Activated CD4-positive, CD25-positive, alpha-beta regulatory T cell treated with anti-CD3 and anti-CD28 coated beads, Interleukin-2, amount 50 U/mL, for 16 hours (primary cell): ENCODE measurements around the gene POLE3.
"Not testable (repeated sequence)": the region's sequence is repeated elsewhere in the genome, so short reads cannot be mapped to it uniquely, and the experiment has no call there.

ENCODE experiments used
- DNase-seq: peaks from one replicate; pipeline ENCODE4 v3.0.0-alpha.2; 2020; ENCODE audit warnings: low read depth, low spot score

The POLE3 gene

DNA sequence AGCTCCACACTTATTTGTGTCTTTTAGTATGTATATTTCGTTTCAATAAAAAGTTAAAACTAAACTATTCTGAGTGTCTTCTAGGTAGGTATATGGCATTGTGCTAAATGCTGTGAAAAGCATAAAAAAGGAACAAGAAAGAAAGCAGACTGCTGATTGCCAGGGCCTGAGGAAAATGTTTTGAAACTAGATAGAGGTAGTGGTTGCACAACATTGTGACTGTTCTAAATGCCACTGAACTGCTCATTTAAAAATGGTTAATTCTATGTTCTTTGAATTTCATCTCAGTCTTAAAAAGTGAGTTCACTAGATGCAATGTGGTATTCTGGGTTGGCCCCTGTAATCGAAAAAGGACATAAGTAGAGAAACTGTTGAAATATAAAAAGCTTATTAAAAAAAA is 6.8 kb downstream of the POLE3 start:
- DNase-seq = no peak

DNA sequence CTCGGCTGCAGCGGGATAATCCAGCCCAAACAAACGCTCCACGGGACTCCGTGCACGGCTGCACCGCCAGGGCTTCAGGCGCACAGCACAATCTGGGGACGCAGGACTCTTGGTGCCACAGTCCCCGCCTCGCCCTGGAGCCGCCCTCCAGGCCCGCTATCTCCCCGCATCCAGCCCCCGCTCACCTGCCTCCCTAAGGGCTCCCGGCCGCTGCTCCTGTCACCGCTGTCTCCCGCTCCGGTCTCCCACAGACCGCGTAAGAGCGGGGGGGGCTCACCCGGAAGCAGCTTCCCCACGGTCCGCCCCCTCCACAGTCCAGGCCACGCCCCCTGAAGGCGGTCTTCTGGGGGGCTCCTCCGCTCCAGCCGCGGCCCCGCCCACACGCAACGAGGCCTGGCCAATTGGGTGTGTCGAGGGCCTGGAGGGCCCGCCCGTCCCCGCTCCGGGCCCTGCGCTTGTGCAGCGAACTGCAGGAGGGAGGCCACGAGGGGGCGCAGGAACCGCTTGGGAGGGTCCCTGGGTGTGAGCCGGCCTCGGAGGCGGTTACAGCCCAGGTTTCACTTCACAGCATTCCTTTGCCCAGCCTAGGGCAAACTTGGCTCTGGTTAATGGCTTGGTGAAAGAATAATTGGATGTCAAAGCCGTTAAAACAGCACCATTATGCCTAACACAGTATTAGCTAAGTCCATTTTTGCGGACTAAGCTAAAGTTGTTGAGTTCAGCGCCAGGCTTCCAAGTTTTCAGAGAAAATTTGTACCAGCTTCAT is 9.3 kb downstream of the POLE3 start, which contains the start of gene ALAD:
ALAD (minus strand) TSS at position 258 of the 766 bp plus-strand sequence. CDS start 7,725 bp downstream, outside the sequence.
- peak; percentile 99 for DNase-seq

DNA sequence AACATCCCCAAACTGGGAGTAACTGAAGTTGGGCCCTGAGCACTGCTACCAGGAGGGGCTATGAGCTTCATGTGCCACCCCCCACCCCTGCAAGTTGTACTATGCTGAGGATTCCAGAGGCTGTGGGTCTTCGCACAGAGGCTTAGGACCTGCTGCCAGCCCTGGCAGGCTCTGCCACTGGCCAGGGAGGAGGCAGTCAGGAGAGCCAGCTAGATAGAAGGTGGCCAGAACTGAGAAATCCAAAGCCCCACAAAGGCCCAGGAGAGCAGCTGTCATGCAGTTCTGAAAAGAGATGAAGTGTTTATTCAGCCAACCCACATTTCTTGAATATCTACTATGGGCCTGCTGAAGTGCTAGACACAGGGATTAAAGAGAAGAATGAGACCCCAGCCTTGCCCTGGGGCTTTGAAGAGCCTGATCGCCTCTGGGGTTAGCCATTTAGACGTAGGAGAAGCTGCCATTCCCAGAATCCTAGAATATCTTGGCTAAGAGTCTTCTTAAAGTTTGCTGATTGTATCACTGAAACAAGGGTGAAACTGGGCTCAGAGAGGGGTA is 10.8 kb downstream of the POLE3 start:
- no peak for DNase-seq

DNA sequence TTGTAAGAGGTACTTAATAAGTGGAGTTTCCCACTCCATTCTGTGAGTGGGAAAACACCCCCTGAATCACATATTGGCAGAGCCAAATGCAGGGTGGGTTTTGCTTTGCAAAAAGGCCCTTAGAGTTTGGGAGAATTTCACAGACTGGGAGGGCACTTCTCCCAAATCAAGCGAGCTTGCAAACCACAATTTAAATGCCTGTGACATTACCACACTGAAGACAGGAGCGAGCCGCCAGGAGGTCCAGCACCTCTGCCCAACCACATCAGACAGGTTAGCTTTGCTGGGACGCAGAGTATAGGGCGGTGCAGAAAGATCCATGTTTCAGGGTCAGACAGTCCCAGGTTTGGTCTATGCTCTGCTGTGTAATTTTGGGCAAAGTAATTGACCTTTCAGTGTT is 11.7 kb downstream of the POLE3 start:
- DNase-seq = no peak

DNA sequence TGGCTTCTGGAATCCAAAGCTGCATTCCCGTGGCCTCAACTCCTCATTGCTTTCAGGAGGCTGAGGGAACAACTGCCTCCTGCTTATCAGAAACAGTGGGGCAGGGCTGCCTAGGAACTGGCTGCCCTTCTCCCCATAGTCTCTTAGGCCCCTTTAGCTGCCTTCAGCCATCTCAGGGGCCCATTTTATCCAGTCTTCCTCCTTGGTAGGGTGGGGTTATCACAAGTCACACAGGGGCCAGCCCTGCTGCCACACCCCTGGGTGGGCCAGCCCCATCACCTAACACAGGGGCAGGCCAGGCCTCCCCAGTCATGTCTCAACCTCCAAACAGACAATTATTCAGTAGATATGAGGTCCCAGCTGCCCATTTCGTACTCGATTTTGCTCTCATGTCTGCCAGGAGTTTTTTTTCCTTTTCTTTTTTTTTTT is 13.3 kb downstream of the POLE3 start:
- no peak for DNase-seq

DNA sequence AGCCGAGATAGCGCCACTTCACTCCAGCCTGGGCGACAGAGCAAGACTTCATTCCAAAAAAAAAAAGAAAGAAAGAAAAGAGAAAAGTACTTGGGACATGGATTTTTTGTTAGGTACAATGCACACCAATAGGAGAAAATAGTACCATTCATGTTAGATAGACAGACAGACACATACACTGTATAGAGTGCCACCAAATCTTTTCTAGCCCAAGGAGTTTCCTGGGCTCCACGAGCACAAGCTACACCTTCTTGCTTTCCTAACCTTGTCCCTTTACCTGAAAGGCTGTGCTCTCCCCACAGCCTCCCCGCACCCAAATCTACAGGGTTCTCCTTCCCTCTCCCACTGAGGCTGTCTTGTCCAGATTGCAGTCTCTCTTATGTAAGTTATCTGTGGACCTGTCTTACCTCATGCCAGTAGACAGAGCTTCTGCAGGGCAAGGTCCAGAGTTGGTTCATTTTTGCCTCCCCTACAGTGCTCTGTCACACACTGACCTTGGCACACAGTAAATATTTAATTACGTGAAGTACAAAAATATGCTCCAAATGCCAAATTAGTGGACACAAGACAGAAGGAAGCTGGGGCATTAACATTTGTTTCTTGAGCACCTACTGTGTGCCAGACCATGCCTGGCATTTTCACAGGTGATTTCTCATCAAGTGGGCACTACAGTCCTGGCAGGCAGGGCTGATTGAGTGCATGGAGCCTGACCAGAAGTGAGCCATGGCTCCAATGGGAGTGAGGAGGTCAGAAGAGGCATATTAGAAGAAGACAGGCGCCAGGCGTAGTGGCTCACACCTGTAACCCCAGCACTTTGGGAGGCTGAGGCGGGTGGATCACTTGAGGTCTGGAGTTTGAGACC is 15.2 kb downstream of the POLE3 start:
- no peak for DNase-seq

DNA sequence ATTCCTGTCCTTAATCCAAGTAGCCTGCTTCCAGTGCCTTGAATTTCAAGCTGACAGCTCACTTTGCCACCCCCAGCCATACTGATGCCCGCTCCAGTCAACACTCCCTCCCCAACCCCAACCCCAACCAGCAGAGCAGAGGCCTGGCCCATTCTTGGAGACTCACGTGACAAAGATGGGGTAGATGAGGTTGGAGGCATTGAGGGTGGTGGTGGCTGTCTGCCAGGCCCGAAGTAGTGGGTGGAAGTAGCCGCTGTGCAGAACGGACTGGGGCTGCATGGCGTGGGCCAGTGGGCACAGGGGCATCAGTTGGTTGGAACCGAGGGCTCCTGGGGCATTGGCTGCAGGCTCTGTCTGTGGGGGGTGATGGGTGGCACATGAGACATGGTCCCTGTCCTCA is 17.2 kb downstream of the POLE3 start:
- DNase-seq = no peak

DNA sequence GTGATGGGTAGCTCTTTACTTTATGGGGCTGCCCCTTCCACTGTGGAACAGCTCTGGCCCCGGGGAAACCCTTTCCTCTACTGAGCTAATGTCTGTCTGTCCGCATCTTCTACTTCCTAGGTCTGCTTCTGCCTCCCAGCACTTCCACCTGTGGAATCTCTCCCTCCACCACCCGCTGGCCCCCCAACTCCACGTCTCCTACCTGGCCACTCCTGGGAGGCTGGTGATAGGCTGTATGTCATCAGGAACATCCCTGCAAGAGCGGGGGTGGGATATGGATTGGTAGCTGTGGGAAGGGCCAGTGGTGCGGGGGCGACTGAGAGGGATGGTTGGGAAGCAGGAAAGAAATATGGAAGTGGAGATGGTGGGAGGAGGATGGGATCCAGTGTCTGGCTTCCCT is 18.6 kb downstream of the POLE3 start:
- no peak for DNase-seq

DNA sequence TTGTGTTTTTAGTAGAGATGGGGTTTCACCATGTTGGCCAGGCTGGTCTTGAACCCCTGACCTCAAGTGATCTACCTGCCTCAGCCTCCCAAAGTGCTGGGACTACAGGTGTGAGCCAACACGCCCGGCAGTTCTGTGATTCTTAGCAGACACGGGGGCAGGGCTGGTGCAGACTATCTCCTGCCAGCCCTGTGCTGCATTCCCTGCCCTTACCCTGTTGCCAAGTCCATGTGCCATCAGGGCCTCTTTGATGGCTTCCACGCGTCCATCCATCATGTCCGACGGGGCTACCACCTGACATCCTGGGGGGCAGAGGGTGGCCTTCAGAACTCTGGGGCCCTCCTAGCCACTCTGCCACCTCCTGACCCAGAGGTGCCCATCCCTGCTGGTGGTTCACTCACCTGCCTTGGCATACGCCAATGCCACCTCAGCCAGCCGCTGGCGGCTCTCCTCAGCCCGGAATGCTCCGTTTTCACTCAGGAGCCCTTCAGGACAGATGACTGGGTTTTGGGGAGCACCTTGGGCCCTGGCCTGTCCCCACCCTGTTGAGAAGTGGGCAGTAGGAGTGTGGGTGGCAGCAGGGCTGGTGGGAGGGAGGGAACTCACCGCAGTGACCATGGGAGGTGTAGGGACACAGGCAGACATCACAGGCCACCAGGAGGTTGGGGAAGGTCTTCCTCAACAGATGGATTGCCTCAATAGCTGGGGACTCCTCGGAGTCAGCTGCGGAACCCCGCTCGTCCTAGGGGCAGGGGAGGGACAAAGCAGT is 20.1 kb downstream of the POLE3 start:
- no peak for DNase-seq

DNA sequence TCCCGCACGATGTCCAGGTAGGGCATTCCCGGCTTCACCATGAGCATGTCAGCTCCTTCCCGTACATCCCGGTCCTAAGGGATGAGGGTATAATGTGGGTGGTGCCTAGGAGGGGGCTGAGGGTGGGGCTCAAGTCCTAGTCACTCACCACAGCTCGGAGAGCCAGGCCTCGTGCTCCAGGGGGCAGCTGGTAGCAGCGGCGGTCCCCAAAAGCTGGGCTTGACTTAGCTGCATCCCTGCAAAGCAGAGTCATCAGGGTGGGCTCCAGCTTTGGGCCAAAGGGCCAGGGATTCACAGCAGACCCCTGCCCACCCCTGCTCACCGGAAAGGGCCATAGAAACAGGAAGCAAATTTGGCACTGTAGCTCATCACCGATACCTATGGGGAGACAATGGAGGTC is 21.0 kb downstream of the POLE3 start:
- DNase-seq = no peak

DNA sequence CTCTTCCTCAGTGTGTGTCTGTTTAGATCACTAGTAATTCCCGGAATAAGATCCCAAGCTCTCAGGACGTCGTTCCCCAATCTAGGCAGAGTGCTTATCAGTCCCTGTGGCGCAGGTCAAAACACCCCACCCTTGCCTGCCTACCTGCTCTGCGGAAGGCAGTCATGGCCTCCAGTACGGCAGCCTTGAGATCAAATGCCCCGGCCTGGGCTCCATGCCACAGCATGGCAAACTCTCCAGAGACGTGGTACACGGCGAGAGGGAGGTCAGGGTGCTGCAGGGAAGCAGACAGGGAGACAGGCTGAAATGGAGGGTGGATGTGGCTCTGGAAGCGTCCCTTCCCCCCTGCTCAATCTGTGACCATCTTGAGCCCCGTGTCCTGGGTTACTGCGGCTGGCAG is 21.6 kb downstream of the POLE3 start:
- no peak for DNase-seq

DNA sequence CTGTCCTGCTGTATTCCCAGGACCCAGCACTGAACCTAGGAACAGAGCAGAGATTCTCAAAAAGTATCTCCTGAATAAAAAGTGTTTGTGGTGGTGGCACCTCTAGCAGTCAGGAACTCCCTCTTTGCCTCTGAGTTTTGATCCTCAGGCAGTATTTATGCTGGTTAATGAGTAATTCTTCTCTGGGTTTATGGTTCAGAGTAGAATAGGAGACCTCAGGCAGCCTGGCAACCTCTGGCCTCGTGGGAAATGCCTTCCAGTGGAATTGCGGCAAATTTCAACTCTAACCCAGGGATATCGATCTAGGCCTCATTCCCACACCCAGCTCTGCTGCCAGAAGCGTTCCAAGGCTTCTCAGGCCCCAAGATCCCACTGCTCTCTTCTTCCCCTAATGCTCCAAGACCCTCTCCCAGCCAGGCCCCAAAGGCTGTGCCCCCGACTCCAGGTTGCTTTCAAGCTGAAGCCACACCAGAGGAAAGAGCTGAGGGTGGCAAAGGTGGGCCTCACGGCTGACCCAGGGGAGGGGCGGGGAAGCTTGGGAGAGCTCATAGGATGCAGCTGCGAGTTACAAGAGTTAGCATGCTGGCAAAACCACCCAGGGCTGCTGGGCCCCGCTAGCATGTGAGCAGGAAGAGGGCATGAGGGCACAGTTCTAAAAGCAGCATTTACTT is 22.8 kb downstream of the POLE3 start:
- no peak for DNase-seq

DNA sequence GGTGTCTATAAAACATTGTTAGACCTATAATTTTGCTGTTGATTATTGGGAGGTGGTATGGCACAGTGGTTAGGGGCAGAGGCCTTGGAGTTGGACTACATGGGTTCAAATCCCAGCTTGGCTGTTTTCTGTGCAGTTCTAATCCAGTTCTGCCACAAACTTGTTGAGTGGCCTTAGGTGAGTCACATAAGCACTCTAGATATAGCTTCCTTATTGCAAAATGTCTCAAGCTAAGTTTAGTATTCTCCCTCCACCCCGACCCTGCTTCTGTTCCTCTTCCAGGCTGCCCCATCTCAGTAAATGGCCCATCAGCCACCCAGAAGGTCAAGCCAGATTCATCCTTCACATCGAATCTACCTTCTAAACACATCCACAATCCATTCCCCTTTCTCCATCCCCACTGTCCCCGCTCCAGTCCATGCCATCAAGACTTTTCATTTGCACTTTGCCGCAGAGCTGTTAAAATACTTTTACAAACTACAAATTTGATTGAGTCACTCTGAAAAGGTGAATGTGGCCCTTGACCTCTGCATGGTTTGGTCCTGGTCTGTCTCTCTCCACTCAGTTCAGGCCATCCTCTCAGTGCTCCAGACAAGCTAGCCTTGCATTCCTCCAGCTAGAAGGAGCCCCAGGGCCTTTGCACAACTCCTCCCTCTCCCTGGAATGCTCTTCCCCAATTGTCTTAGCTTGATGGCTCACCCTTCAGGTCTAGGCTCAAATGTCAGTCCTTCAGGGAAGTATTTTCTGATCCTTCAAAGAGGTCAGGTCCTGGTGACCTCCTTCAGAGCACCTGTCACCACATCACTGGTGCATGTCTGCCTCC is 23.7 kb downstream of the POLE3 start:
- DNase-seq = no peak

DNA sequence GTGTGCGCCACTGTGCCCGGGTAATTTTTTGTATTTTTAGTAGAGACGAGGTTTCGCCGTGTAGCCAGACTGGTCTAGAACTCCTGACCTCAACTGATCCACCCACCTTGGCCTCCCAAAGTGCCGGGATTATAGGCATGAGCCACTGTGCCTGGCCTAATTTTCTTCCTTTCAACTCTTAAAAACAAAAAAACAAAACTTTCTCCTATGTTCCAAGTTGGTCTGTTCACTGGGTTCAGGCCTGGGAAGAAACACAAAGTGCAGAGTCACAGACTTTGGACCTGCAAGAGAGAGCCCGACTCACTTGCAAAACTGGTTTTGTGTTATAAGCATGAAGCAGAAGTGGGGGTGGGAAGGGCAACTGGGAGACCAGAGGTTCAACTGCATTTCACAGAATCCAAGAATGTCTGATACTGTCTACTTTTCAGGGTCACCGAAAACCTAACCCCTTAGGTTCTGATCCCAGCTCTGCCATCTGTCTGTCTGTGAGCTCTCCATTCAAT is 28.5 kb downstream of the POLE3 start:
- DNase-seq = no peak

DNA sequence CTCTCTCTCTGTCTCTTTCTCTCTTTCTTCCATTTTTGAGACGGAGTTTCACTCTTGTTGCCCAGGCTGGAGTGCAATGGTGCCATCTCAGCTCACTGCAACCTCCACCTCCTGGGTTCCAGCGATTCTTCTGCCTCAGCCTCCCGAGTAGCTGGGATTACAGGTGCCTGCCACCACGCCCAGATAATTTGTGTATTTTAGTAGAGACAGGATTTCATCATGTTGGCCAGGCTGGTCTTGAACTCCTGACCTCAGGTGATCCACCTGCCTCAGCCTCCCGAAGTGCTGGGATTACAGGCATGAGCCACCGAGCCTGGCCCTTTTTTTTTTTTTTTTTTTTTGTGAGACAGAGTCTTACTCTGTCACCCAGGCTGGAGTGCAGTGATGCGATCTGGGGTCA is 29.0 kb downstream of the POLE3 start:
- DNase-seq = not testable (repeated sequence)

DNA sequence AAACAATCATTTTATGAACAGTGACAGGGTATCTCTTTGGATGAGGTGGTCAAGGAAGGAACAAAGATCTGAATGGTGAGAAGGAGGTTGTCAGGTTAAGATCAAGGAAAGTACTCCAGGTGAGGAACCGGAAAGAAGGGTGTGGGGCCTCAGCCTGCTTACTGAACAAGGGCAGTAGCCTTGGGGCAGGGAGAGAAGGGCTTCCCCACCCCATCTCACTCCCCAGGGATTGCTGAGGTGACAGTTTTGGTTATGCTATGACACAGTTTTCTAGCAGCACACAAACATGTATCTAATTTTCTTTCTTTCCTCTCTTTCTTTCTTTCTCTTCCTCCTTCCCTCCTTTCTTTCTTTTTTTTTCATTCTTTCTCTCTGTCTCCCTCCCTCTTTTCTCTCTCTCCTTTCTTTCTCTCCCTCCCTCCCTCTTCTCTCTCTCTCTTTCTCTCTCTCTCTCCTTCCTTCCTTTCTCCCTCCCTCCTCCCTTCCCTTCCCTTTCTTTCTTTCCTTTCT is 29.6 kb downstream of the POLE3 start:
- DNase-seq = no peak

DNA sequence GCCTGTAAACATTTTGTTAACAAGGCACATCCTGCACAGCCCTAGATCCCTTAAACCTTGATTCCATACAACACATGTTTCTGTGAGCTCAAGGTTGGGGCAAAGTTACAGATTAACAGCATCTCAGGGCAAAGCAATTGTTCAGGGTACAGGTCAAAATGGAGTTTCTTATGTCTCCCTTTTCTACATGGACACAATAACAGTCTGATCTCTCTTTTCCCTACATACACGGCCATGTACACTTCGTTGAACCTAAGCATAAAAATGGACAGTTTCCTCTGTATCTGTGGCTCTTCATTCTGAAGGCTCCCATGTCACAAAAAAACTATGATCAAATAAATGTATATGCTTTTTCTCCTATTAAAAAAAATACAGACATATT is 30.7 kb downstream of the POLE3 start:
- not testable (repeated sequence) for DNase-seq

DNA sequence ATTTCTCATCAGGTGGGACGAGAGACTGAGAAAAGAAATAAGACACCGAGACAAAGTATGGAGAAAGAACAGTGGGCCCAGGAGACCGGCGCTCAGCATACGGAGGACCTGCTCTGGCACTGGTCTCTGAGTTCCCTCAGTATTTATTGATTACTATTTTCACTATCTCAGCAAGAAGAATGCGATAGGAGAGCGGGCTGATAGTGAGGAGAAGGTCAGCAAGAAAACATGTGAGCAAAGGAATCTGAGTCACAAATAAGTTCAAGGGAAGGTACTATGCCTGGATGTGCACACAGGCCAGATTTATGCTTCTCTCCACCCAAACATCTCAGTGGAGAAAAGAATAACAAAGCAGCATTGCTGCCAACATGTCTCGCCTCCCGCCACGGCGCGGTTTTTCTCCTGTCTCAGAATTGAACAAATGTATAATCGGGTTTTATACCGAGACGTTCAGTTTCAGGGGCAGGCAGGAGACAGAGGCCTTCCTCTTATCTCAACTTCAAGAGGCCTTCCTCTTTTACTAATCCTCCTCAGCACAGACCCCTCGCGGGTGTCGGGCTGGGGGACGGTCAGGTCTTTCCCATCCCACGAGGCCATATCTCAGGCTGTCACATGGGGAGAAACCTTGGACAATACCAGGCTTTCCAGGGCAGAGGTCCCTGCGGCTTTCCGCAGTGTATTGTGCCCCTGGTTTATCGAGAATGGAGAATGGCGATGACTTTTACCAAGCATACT is 31.2 kb downstream of the POLE3 start:
- not testable (repeated sequence) for DNase-seq
